Sigmoid colon (tissue), 3 donors: ENCODE measurements around the gene HSPA1A.
A peak's percentile ranks its signal among the peaks of the same experiment; 100 is the strongest.

Experiments used
- CTCF ChIP-seq, 4 experiments: fragments of 450-650 bp in 3 of 4; fragments of 200-600 bp in 1 of 4; IDR thresholded peaks; one replicate each; pipeline ENCODE4 v1.5.1; 2016 to 2019; ENCODE audit warnings: antibody characterized with exemption in 4 of 4, mild to moderate bottlenecking in 3 of 4, moderate library complexity in 2 of 4
- POLR2A ChIP-seq, 2 donors: fragments of 450-650 bp; IDR thresholded peaks; one replicate each; pipeline ENCODE4 v1.6.1; 2016; ENCODE audit warnings: antibody characterized with exemption in 2 of 2, mild to moderate bottlenecking in 2 of 2, moderate library complexity in 2 of 2

DNA sequence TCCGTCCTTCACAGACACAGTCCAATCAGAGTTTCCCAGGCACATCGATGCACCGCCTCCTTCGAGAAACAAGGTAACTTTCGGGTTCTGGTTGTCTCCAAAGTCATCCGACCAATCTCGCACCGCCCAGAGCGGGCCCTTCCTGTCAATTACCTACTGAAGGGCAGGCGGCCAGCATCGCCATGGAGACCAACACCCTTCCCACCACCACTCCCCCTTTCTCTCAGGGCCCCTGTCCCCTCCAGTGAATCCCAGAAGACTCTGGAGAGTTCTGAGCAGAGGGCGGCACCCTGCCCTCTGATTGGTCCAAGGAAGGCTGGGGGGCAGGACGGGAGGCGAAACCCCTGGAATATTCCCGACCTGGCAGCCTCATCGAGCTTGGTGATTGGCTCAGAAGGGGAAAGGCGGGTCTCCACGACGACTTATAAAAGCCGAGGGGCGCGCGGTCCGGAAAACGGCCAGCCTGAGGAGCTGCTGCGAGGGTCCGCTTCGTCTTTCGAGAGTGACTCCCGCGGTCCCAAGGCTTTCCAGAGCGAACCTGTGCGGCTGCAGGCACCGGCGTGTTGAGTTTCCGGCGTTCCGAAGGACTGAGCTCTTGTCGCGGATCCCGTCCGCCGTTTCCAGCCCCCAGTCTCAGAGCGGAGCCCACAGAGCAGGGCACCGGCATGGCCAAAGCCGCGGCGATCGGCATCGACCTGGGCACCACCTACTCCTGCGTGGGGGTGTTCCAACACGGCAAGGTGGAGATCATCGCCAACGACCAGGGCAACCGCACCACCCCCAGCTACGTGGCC is 12.1 kb downstream of the HSPA1A start, which contains the start of gene HSPA1B:
- TF ChIP-seq CTCF (IDR thresholded peaks at IDR 0.05) (no peak), POLR2A (IDR thresholded peaks at IDR 0.05) (peak; percentile 100)
